Gastroesophageal sphincter (tissue), 4 donors: ENCODE results near the gene SLC35A2. TPM values are rescaled to one million over a fixed set of nuclear protein-coding genes. Genes with fewer than 3 reads are reported as not detected.
A peak's percentile ranks its signal among the peaks of the same experiment; 100 is the strongest.

ENCODE experiments used
- ATAC-seq: fragments of 150-250 bp; one replicate; pipeline ENCODE4 v1.9.1; 2016; ENCODE audit warnings: mild to moderate bottlenecking, moderate library complexity
- H3K27ac ChIP-seq, 4 donors: fragments of 200-600 bp; sonication (generic) in 3 of 4; 1 replicate in 3 of 4; 2 replicates in 1 of 4; pipeline ENCODE4 v1.5.1; 2016 to 2019
- H3K27me3 ChIP-seq: fragments of 200-600 bp; sonication (generic); one replicate; pipeline ENCODE4 v1.5.1; 2019
- H3K36me3 ChIP-seq, 2 donors: fragments of 200-600 bp; sonication (generic); one replicate each; pipeline ENCODE4 v1.5.1; 2019; ENCODE audit warnings: control low read depth in 1 of 2
- H3K4me1 ChIP-seq, 3 donors: fragments of 200-600 bp; sonication (generic); 1 replicate in 2 of 3; 2 replicates in 1 of 3; pipeline ENCODE4 v1.5.1; 2016 to 2019; ENCODE audit warnings: control low read depth in 2 of 3
- H3K4me3 ChIP-seq, 2 donors: fragments of 200-600 bp; sonication (generic); one replicate each; pipeline ENCODE4 v1.5.1; 2019; ENCODE audit warnings: mild to moderate bottlenecking in 1 of 2, moderate library complexity in 1 of 2
- H3K9me3 ChIP-seq, 3 donors: fragments of 200-600 bp; sonication (generic); one replicate each; pipeline ENCODE4 v1.5.1; 2017 to 2019; ENCODE audit warnings: control low read depth in 2 of 3
- CTCF ChIP-seq, 4 experiments: fragments of 200-600 bp in 2 of 4; fragments of 450-650 bp in 2 of 4; sonication (generic) in 1 of 4; IDR thresholded peaks; one replicate each; pipeline ENCODE4 v1.5.1; 2017 to 2019; ENCODE audit warnings: antibody characterized with exemption in 4 of 4, mild to moderate bottlenecking in 2 of 4, moderate library complexity in 2 of 4
- EP300 ChIP-seq: sonication (generic); formaldehyde crosslinking; IDR thresholded peaks from one replicate; pipeline ENCODE4 v1.6.1; 2017; ENCODE audit warnings: antibody characterized with exemption, mild to moderate bottlenecking
- POLR2A ChIP-seq, 2 donors: fragments of 450-650 bp; IDR thresholded peaks; one replicate each; pipeline ENCODE4 v1.6.1; 2017; ENCODE audit warnings: antibody characterized with exemption in 2 of 2, mild to moderate bottlenecking in 2 of 2, moderate library complexity in 1 of 2
- POLR2AphosphoS5 ChIP-seq: sonication (generic); formaldehyde crosslinking; IDR thresholded peaks from one replicate; pipeline ENCODE4 v1.6.1; 2017; ENCODE audit warnings: antibody characterized with exemption
- WGBS, 2 donors: methylation state at CpG; one replicate each; pipeline ENCODE4 v1.1.5; 2018; ENCODE audit warnings: low coverage in 1 of 2; 5-methylcytosine and 5-hydroxymethylcytosine counted together
- total RNA-seq, 4 donors: library from RNA; depleted of rRNA; stranded (reverse); fragments of >200 nt; gene quantifications; one replicate each; pipeline ENCODE4 v1.1.0, GENCODE V29; 2016

The SLC35A2 gene
- total RNA-seq, 4 donors from 2014 or later: 8.1 to 12.8 (median 11.9) TPM

GRCh38 chrX:48957477-48957826 lies 46.0 kb upstream of the SLC35A2 start, which contains the start of gene OTUD5:
Gene OTUD5, minus strand, starts transcription at chrX:48957607. Its CDS starts 37 bp downstream, at chrX:48957570.
- Histone ChIP-seq H3K4me3 (peak within 1 kb of the TSS; percentile 73 to 99), H3K4me1 (peaks cover 5 to 52% (median 9%) of the 10 kb centered on the region in 3 donors), H3K27ac (peak within 1 kb of the TSS; percentile 91 to 100 (median 92)), H3K27me3 (no peaks in the 10 kb centered on the region), H3K9me3 (no peaks in the 10 kb centered on the region), H3K36me3 (peaks cover 0 to 5% of the 10 kb centered on the region in 2 donors)
- WGBS, 2 donors: 27% methylated on average over 15 of the region's 53 CpGs; no CpG with 5 or more reads in 1 of the 2 donors
- peak; percentile 39 for ATAC-seq
- TF ChIP-seq POLR2AphosphoS5: no peak
- TF ChIP-seq POLR2A (IDR thresholded peaks at IDR 0.05): no peak
- TF ChIP-seq EP300: no peak
- TF ChIP-seq CTCF (IDR thresholded peaks at IDR 0.05): no peak

GRCh38 chrX:48956728-48957414 lies 45.4 kb upstream of the SLC35A2 start:
- ATAC-seq: no peak
- H3K36me3 ChIP-seq: peaks cover 0 to 5% of the 10 kb centered on the region in 2 donors
- no peaks in the 10 kb centered on the region for H3K27me3 ChIP-seq
- peak overlapping the region; percentile 86 to 93 (median 92) for H3K27ac ChIP-seq
- H3K4me3 ChIP-seq: peak overlapping the region; percentile 73 to 99
- H3K4me1 ChIP-seq: peaks cover 5 to 58% (median 10%) of the 10 kb centered on the region in 3 donors
- no peaks in the 10 kb centered on the region for H3K9me3 ChIP-seq
- no CpG with 5 or more reads among the region's 61 CpGs for WGBS, 2 donors
- no peak for TF ChIP-seq EP300
- no peak for TF ChIP-seq CTCF (IDR thresholded peaks at IDR 0.05)

- no peak for ATAC-seq
- TF ChIP-seq POLR2AphosphoS5 (no peak), CTCF (IDR thresholded peaks at IDR 0.05) (no peak), POLR2A (IDR thresholded peaks at IDR 0.05) (no peak), EP300 (no peak)
- Histone ChIP-seq H3K27ac (no peak overlapping the region), H3K9me3 (no peaks in the 10 kb centered on the region), H3K36me3 (peaks cover 0 to 12% of the 10 kb centered on the region in 2 donors), H3K27me3 (no peaks in the 10 kb centered on the region), H3K4me1 (peaks cover under 1 to 29% (median 5%) of the 10 kb centered on the region in 3 donors), H3K4me3 (no peak overlapping the region)
- WGBS, 2 donors: no CpG with 5 or more reads among the region's 1 CpG
These were observed 37.1 kb upstream of the SLC35A2 start for GRCh38 chrX:48948589-48948988.

GRCh38 chrX:48945517-48946348 lies 34.3 kb upstream of the SLC35A2 start:
- no peaks in the 10 kb centered on the region for H3K27me3 ChIP-seq
- no peak for TF ChIP-seq POLR2AphosphoS5
- TF ChIP-seq EP300: no peak
- TF ChIP-seq POLR2A (IDR thresholded peaks at IDR 0.05): no peak
- TF ChIP-seq CTCF (IDR thresholded peaks at IDR 0.05): peak in 3 of 4 experiments; percentile 32 to 70 (median 38)
- H3K27ac ChIP-seq: no peak overlapping the region
- H3K9me3 ChIP-seq: no peaks in the 10 kb centered on the region
- peaks cover 0 to 23% of the 10 kb centered on the region in 2 donors for H3K36me3 ChIP-seq
- no peak overlapping the region for H3K4me3 ChIP-seq
- 37 to 42% methylated on average over 3 to 5 of the region's 8 CpGs for WGBS, 2 donors
- peaks cover 0 to 18% (median 0%) of the 10 kb centered on the region in 3 donors for H3K4me1 ChIP-seq
- peak; percentile 37 for ATAC-seq
